HFF-Myc (cell line): ENCODE measurements around the gene RAB4B.
A peak's percentile ranks its signal among the peaks of the same experiment; 100 is the strongest.

Experiments used
- DNase-seq: peaks from one replicate; pipeline ENCODE4 v3.0.0-alpha.2; 2011; ENCODE audit warnings: low read depth; ENCODE audit errors: extremely low read depth
- H3K4me3 ChIP-seq: replicated peaks from 2 replicates; pipeline ENCODE4 v1.5.1; 2011; ENCODE audit warnings: low read depth, mild to moderate bottlenecking, control low read depth, low read length
- CTCF ChIP-seq: IDR thresholded peaks from 2 replicates; pipeline ENCODE4 v1.5.1; 2012; ENCODE audit warnings: mild to moderate bottlenecking, low read depth, low read length, control low read depth; ENCODE audit errors: missing control alignments

Gene RAB4B

GRCh38 chr19:40752257-40752781 is 25.7 kb upstream of the RAB4B start:
- no peak for DNase-seq
- no peak for TF ChIP-seq CTCF
- peak overlapping the region; percentile 95 for H3K4me3 ChIP-seq

GRCh38 chr19:40754611-40755247 is 23.3 kb upstream of the RAB4B start:
- TF ChIP-seq CTCF = no peak
- H3K4me3 ChIP-seq = peak overlapping the region; percentile 34
- no peak for DNase-seq

GRCh38 chr19:40755248-40755624 is 22.8 kb upstream of the RAB4B start:
- peak overlapping the region; percentile 34 for H3K4me3 ChIP-seq
- DNase-seq = no peak
- no peak for TF ChIP-seq CTCF

- H3K4me3 ChIP-seq = peak overlapping the region; percentile 2; the same call in 1 of the 2 replicates
- TF ChIP-seq CTCF = no peak
- no peak for DNase-seq
Observed at GRCh38 chr19:40755791-40756190, 22.3 kb upstream of the RAB4B start.

GRCh38 chr19:40756502-40757110 is 21.4 kb upstream of the RAB4B start:
- no peak for DNase-seq
- TF ChIP-seq CTCF = no peak
- no peak overlapping the region for H3K4me3 ChIP-seq

GRCh38 chr19:40758491-40758890 is 19.6 kb upstream of the RAB4B start:
- no peak for DNase-seq
- no peak for TF ChIP-seq CTCF
- H3K4me3 ChIP-seq = no peak overlapping the region
